Smooth muscle cell (in vitro differentiated cells): Measurements from ENCODE around the gene FAM53A. TPM values are rescaled to one million over a fixed set of nuclear protein-coding genes. Genes with fewer than 3 reads are reported as not detected.

Experiments used
- DNase-seq: peaks from one replicate; lab custom pipeline; 2025; ENCODE audit not compliant: unreplicated experiment; lab: John Stamatoyannopoulos, UW
- H2AFZ ChIP-seq: fragments of 200-600 bp; sonication (generic); 2 replicates; pipeline ENCODE4 v1.6.0; 2016; ENCODE audit warnings: antibody characterized with exemption, low read depth, mild to moderate bottlenecking
- H3F3A ChIP-seq: fragments of 200-600 bp; sonication (generic); 2 replicates; pipeline ENCODE4 v1.6.0; 2017; ENCODE audit warnings: antibody characterized with exemption, low read depth
- H3K27ac ChIP-seq: fragments of 200-600 bp; sonication (generic); 2 replicates; pipeline ENCODE4 v1.5.1; 2016; ENCODE audit warnings: low read depth, mild to moderate bottlenecking
- H3K27me3 ChIP-seq: fragments of 200-600 bp; sonication (generic); 2 replicates; pipeline ENCODE4 v1.6.1; 2016; ENCODE audit warnings: low read depth, mild to moderate bottlenecking
- H3K36me3 ChIP-seq: fragments of 200-600 bp; sonication (generic); 2 replicates; pipeline ENCODE4 v1.5.1; 2016; ENCODE audit warnings: low read depth
- H3K4me1 ChIP-seq: fragments of 200-600 bp; sonication (generic); 2 replicates; pipeline ENCODE4 v1.5.1; 2016; ENCODE audit warnings: low read depth
- H3K4me2 ChIP-seq: fragments of 200-600 bp; sonication (generic); 2 replicates; pipeline ENCODE4 v1.6.0; 2016; ENCODE audit warnings: mild to moderate bottlenecking
- H3K4me3 ChIP-seq: fragments of 200-600 bp; sonication (generic); 2 replicates; pipeline ENCODE4 v1.5.1; 2016; ENCODE audit warnings: mild to moderate bottlenecking
- H3K79me2 ChIP-seq: fragments of 200-600 bp; sonication (generic); 2 replicates; pipeline ENCODE4 v1.6.0; 2016; ENCODE audit warnings: low read depth, mild to moderate bottlenecking
- H3K9ac ChIP-seq: fragments of 200-600 bp; sonication (generic); 2 replicates; pipeline ENCODE4 v1.6.0; 2016; ENCODE audit warnings: low read depth
- H3K9me3 ChIP-seq: fragments of 200-600 bp; sonication (generic); replicated peaks from 2 replicates; pipeline ENCODE4 v1.5.1; 2016; ENCODE audit warnings: low read depth
- H4K20me1 ChIP-seq: fragments of 200-600 bp; sonication (generic); 2 replicates; pipeline ENCODE4 v1.6.0; 2016; ENCODE audit warnings: low read depth
- WGBS: methylation state at CpG from one replicate; pipeline ENCODE4 v1.1.7; 2016; ENCODE audit warnings: low lambda C conversion rate; 5-methylcytosine and 5-hydroxymethylcytosine counted together
- polyA plus RNA-seq: library from polyadenylated mRNA; unstranded; fragments of >200 nt; fragmentation: Nextera tagmentation; extraction: Ambion mirVana; gene quantifications from 2 replicates; pipeline ENCODE4 v1.2.1, GENCODE V29; 2016
- total RNA-seq: library from RNA; depleted of rRNA; stranded (reverse); fragments of >200 nt; gene quantifications from 2 replicates; pipeline ENCODE4 v1.2.3, GENCODE V29; 2014
- TF ChIP-seq, protein P1 (sequence below): fragments of 200-600 bp; sonication (generic); IDR thresholded peaks from 2 replicates; pipeline ENCODE4 v1.5.1; 2017; ENCODE audit warnings: borderline replicate concordance, mild to moderate bottlenecking, antibody characterized with exemption; ENCODE audit not compliant: insufficient read depth, poor library complexity, severe bottlenecking

FAM53A gene
- total and polyA plus RNA-seq, 2 experiments from 2014 or later: 0.70 TPM; not detected in 1

DNA sequence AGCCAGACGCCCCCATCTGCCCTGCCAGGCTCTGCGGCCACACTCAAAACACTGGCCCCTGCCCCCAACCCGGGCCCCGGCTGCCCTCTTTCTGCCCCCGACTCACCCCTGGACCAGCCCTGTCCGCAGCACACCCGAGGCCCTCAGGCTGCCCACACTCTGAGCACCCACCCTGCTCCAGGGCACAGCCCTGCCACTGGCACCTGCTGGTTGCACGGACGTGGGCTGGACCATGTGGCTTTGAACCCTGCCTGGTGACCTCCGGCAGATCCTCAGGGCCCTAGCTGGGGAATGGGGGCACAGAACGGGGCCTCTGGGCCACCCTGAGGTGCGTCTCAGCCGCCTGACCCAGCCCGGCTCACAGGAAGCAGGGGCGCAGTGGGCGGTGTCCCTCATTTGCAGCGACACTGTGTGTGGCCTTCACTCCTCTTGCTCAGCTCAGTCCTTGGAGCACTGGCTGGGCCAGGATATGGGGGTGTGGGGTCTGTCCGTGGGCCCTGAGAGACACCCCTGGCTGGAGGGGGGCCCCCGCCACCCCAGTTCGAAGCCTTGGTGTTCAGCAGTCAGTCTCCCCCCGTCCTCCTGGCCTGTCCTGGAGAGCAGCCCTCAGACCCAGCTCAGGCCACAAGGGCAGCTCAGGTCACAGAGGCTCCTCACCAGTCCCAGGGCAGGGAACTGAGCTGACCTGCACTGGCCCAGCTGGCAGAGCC is 73.2 kb downstream of the FAM53A start:
- no peak overlapping the region for H3K4me2 ChIP-seq
- H3F3A ChIP-seq: no peaks in the 10 kb centered on the region
- H3K79me2 ChIP-seq: no peaks in the 10 kb centered on the region
- DNase-seq: no peak
- H3K27me3 ChIP-seq: no peaks in the 10 kb centered on the region
- H3K9me3 ChIP-seq: no peaks in the 10 kb centered on the region
- WGBS: 88% methylated on average over 19 of the region's 21 CpGs
- H3K36me3 ChIP-seq: no peaks in the 10 kb centered on the region
- no peak overlapping the region for H2AFZ ChIP-seq
- TF ChIP-seq, protein P1, sequence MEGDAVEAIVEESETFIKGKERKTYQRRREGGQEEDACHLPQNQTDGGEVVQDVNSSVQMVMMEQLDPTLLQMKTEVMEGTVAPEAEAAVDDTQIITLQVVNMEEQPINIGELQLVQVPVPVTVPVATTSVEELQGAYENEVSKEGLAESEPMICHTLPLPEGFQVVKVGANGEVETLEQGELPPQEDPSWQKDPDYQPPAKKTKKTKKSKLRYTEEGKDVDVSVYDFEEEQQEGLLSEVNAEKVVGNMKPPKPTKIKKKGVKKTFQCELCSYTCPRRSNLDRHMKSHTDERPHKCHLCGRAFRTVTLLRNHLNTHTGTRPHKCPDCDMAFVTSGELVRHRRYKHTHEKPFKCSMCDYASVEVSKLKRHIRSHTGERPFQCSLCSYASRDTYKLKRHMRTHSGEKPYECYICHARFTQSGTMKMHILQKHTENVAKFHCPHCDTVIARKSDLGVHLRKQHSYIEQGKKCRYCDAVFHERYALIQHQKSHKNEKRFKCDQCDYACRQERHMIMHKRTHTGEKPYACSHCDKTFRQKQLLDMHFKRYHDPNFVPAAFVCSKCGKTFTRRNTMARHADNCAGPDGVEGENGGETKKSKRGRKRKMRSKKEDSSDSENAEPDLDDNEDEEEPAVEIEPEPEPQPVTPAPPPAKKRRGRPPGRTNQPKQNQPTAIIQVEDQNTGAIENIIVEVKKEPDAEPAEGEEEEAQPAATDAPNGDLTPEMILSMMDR: no peak
- H3K4me3 ChIP-seq: no peak overlapping the region
- no peak overlapping the region for H3K9ac ChIP-seq
- H3K27ac ChIP-seq: no peak overlapping the region
- no peaks in the 10 kb centered on the region for H3K4me1 ChIP-seq
- no peaks in the 10 kb centered on the region for H4K20me1 ChIP-seq

DNA sequence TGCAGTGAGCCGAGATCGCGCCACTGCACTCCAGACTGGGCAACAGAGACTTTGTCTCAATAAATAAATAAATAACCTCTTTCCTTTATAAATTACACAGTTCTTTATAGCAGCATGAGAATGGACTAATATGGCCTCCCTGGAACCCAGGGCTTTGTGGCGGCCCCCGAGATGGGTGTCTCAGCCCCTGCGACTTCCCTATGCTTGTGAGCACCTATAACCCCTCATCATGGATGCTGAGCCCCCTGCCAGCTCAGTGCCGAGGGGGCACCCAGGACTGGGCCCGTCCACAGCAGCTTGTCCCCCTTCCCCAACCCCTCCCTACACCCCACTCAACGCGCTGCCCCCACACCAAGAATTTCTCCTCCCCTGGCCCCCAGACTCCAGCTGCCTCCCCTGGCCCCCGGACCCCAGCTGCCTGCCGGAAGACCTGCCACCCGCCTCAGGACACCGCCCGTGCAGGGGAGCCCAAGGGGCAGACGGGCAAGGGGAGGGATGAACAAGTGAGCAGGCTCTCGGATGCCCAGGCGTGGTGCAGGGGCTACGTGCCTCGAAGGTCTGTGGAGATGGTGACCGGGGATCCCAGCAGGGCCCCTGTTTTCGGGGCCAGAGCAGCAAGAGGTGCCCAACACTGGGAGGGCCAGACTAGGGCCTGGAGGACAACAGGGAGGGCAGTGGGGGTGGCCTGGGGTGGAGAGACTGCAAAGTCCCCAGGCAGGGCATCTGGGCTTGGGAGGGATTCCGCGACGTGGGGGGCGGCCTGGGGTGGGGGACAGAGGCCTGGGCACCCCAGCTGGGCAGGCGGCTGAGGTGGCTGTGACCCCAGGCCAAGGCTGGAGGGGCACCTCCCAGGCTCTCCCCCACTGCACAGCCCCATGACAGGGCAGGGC is 74.0 kb downstream of the FAM53A start:
- Histone ChIP-seq H3K27me3 (no peaks in the 10 kb centered on the region), H3K27ac (no peak overlapping the region), H3K4me1 (no peaks in the 10 kb centered on the region), H3F3A (no peaks in the 10 kb centered on the region), H3K79me2 (no peaks in the 10 kb centered on the region), H3K9ac (no peak overlapping the region), H3K4me3 (no peak overlapping the region), H2AFZ (no peak overlapping the region), H3K9me3 (no peaks in the 10 kb centered on the region), H3K36me3 (no peaks in the 10 kb centered on the region), H4K20me1 (no peaks in the 10 kb centered on the region), H3K4me2 (no peak overlapping the region)
- WGBS: 97% methylated on average over 19 of the region's 27 CpGs
- no peak for DNase-seq
- TF ChIP-seq, protein P1: no peak

DNA sequence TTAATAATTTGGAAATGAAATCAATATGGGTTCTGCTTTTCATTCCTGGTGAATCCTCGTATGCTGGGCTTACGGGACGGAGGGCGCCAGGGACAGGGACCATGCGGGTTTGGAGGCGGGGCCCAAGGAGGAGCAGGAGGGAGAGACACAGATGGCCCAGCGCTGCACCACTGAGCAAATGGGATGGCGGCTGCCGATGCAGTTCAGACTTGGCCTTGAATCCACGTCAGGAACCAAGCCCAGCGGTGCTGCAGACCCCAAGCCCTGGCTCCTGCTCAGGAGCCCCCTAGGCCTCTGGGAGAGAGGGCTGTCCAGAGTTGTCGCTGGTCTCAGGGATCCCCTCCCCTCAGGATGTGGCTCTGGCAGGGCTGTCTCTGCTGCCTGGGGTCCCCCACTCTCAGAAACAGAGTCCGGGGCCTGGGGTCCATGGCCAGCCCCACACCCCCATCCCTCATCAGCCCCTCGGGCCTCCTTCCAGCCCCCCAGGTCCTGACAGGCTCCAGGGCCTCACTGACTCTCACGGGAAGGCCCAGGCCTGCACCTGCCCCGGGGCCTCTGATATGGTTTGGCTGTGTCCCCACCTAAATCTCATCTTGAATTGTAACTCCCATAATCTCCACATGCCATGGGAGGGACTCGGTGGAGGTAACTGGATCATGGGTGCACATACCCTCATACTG is 75.2 kb downstream of the FAM53A start:
- no peak overlapping the region for H3K4me3 ChIP-seq
- no peak overlapping the region for H2AFZ ChIP-seq
- no peaks in the 10 kb centered on the region for H3K36me3 ChIP-seq
- no peaks in the 10 kb centered on the region for H3K27me3 ChIP-seq
- H3K27ac ChIP-seq: no peak overlapping the region
- TF ChIP-seq, protein P1: no peak
- no peaks in the 10 kb centered on the region for H3K9me3 ChIP-seq
- 83% methylated on average over 17 of the region's 17 CpGs for WGBS
- H3K4me1 ChIP-seq: no peaks in the 10 kb centered on the region
- H3K9ac ChIP-seq: no peak overlapping the region
- H3K79me2 ChIP-seq: no peaks in the 10 kb centered on the region
- no peak for DNase-seq
- H3F3A ChIP-seq: no peaks in the 10 kb centered on the region
- no peaks in the 10 kb centered on the region for H4K20me1 ChIP-seq
- no peak overlapping the region for H3K4me2 ChIP-seq
